Lower leg skin (tissue), 4 donors: ENCODE measurements around the gene EML2. TPM values are rescaled to one million over a fixed set of nuclear protein-coding genes. Genes with fewer than 3 reads are reported as not detected.
"Not testable (repeated sequence)": the region's sequence is repeated elsewhere in the genome, so short reads cannot be mapped to it uniquely, and the experiment has no call there.

Experiments used
- DNase-seq, 2 donors: peaks; one replicate each; pipeline ENCODE4 v3.0.0-alpha.2; 2019; ENCODE audit warnings: low spot score in 2 of 2
- H3K4me3 ChIP-seq: fragments of 200-600 bp; sonication (generic); 2 replicates; pipeline ENCODE4 v1.5.1; 2017; ENCODE audit warnings: mild to moderate bottlenecking, low read depth; ENCODE audit not compliant: poor library complexity, severe bottlenecking
- POLR2A ChIP-seq, 2 donors: fragments of 450-650 bp; IDR thresholded peaks; one replicate each; pipeline ENCODE4 v1.6.1; 2016 to 2017; ENCODE audit warnings: antibody characterized with exemption in 2 of 2, mild to moderate bottlenecking in 1 of 2, moderate library complexity in 1 of 2
- WGBS, 2 donors: methylation state at CpG; one replicate each; pipeline ENCODE4 v1.1.5; 2018; 5-methylcytosine and 5-hydroxymethylcytosine counted together
- intact Hi-C: fragments of 100-400 bp; cut with DNase I; formaldehyde crosslinking; loops from one replicate; pipeline ENCODE4 v1.15.0; 2023; ENCODE audit warnings: low total_unique reads
- total RNA-seq, 4 donors: library from RNA; depleted of rRNA; stranded (reverse); fragments of >200 nt; gene quantifications; one replicate each; pipeline ENCODE4 v1.1.0, GENCODE V29; 2016
- TF ChIP-seq, protein P1 (sequence below), 3 donors: fragments of 450-650 bp; IDR thresholded peaks; one replicate each; pipeline ENCODE4 v1.5.1; 2016; ENCODE audit warnings: antibody characterized with exemption in 3 of 3, mild to moderate bottlenecking in 3 of 3, moderate library complexity in 2 of 3

Gene EML2
- total RNA-seq, 4 donors from 2014 or later, result 85.6 to 101 (median 89.4) TPM

DNA sequence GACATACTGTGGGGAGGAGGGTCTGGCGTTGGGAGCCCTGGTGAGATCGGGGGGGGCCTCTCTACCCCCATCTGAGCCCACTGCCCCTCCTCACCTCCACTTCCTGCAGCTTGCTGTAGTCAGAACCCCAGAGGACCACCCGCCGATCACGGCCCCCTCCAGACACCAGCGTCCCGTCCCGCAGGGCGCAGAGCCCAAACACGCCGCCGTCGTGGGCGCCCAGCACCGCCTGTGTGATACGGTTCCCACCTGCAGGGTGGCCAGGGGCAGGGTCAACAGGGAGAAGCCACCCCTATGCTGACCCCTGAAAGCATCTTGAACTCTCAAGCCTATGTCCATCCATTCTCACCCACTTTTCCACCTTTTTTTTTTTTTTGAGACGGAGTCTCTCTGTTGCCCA, 17.8 kb downstream of the EML2 start:
- WGBS, 2 donors, result 92 to 93% methylated on average over 17 of the region's 17 CpGs
- no peak overlapping the region for H3K4me3 ChIP-seq
- no peak for TF ChIP-seq POLR2A (IDR thresholded peaks at IDR 0.05)
- TF ChIP-seq, protein P1, sequence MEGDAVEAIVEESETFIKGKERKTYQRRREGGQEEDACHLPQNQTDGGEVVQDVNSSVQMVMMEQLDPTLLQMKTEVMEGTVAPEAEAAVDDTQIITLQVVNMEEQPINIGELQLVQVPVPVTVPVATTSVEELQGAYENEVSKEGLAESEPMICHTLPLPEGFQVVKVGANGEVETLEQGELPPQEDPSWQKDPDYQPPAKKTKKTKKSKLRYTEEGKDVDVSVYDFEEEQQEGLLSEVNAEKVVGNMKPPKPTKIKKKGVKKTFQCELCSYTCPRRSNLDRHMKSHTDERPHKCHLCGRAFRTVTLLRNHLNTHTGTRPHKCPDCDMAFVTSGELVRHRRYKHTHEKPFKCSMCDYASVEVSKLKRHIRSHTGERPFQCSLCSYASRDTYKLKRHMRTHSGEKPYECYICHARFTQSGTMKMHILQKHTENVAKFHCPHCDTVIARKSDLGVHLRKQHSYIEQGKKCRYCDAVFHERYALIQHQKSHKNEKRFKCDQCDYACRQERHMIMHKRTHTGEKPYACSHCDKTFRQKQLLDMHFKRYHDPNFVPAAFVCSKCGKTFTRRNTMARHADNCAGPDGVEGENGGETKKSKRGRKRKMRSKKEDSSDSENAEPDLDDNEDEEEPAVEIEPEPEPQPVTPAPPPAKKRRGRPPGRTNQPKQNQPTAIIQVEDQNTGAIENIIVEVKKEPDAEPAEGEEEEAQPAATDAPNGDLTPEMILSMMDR (IDR thresholded peaks at IDR 0.05), result no peak
- no peak for DNase-seq
- intact Hi-C loops, result no loop called here

DNA sequence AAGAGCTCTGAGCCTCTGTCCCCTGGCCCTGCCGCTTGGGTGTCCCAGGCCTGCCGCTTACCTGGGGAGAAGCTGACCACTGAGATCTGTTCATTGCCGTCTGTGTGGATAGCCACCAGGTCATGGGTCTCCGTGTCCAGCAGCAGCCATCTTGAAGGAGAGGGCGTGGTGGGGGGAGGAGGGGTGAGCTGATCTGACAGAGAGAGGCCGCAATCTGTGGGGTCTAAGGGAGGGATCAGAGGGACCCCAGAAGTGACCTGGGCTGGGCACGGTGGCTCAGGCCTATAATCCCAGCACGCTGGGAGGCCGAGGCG, 22.5 kb downstream of the EML2 start:
- intact Hi-C loops, result no loop called here
- 90 to 91% methylated on average over 10 of the region's 10 CpGs for WGBS, 2 donors
- no peak overlapping the region for H3K4me3 ChIP-seq
- TF ChIP-seq, protein P1 (IDR thresholded peaks at IDR 0.05), result no peak
- no peak for TF ChIP-seq POLR2A (IDR thresholded peaks at IDR 0.05)
- DNase-seq, result no peak

DNA sequence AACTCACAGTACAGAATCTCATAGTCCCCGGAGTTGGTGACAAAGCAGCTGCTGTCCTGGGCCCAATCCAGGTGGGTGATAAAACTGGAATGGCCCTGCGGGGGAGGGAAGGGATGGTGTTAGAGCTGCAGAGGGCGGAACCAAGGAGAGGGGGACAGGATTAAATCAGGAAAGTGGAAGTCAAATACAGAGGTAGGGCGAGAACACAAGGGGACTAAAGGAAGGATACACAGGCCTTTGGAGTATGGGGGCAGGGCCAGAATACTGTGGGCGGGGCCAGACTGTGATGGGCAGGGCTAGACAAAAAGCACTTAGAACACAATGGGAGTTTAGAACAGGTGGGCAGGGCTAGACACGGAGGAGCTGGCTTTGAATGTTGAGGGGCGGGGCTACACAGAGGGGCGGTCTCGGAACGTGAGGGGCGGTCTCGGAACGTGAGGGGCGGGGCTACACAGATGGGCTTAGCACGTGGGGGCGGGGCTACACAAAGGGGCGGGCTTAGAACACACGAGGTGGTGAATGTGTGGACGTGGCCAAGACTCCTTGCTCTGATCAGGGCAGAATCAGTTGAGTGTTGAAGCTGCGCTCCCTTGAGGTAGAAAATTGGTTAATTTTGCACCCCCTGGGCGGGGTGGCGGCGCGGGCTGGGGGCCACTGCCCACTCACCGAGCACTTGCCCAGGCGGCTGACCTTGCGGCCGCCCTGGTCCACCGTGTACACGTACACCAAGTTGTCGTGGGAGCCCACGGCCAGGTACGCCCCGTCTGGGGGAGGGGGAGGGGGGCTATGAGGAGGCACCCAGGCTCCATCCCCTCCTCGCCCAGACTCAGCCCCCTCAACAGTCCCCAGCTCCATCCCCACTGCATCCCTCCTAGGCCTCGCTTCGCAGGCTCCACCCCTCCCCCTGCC, 23.1 kb downstream of the EML2 start:
- peak; percentile 44 to 91 for DNase-seq
- TF ChIP-seq, protein P1 (IDR thresholded peaks at IDR 0.05), result no peak
- no peak for TF ChIP-seq POLR2A (IDR thresholded peaks at IDR 0.05)
- H3K4me3 ChIP-seq, result no peak overlapping the region
- intact Hi-C loops, result no loop called here
- 53 to 55% methylated on average over 37 of the region's 37 CpGs for WGBS, 2 donors

DNA sequence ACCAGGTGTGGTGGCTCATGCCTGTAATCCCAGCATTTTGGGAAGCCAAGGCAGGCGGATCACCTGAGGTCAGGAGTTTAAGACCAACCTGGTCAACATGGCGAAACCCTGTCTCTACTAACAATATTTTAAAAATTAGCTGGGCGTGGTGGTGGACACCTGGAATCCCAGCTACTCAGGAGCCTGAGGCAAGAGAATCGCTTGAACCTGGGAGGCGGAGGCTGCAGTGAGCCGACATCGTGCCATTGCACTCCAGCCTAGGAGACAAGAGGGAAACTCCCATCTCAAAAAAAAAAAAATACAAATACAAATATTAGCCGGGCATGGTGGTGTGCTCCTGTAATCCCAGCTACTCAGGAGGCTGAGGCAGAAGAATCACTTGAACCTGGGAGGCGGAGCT, 24.1 kb downstream of the EML2 start:
- H3K4me3 ChIP-seq, intact Hi-C loops, DNase-seq: not testable (repeated sequence)
- WGBS, 2 donors, result 83 to 84% methylated on average over 9 of the region's 9 CpGs

DNA sequence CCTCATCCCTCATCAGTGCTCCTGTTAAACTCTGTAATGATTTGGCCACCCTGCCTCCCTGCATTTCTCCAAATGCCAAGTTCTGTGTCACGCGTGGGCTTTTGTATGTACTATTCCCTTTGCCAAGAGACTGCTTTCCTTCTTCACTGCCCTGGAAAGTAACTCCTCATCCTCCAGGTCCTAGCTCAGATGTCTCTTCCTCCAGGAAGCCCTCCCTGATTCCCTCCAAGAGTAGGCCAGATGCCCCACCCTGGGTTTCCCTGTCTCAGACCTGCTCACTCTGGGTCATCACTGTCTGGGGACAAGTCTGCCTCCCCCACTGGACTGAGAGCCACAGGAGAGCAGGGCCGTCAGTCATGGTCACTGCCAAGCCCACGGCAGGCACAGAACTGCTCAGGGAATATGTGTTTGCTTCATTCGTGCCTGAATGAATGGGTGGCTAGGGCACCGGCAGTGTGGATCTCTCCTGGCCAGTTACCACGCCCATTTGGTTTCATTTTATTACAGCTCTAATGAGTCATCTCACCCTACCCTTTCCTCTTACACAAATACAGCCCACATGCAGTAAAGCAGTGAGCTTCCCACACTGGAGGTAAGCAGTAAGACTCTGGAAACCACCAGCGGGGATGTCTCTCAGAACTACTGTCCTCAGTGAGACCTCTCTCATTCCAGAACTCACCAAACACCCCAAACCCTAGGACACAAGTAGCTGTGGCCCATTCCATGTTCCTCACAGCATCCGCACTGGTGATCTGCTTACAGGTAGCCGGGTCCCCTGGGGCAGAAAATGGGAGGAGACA, 25.1 kb downstream of the EML2 start:
- no peak overlapping the region for H3K4me3 ChIP-seq
- DNase-seq, result no peak
- intact Hi-C loops, result no loop called here
- WGBS, 2 donors, result 35 to 50% methylated on average over 10 of the region's 10 CpGs
- TF ChIP-seq, protein P1 (IDR thresholded peaks at IDR 0.05), result no peak
- TF ChIP-seq POLR2A (IDR thresholded peaks at IDR 0.05), result no peak

DNA sequence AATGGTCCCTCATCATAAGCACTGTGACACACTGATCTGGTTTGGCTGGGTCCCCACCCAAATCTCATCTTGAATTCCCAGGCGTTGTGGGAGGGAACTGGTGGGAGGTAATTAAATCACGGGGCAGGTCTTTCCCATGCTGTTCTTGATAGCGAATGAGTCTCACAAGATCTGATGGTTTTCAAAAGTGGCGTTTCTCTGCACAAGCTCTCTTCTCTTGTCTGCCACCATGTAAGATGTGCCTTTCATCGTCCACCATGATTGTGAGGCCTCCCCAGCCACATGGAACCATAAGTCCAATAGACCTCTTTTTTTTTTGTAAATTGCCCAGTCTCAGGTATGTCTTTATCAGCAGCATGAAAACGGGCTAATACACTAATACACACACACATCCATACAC, 30.2 kb downstream of the EML2 start:
- no peak for DNase-seq
- TF ChIP-seq, protein P1 (IDR thresholded peaks at IDR 0.05), result no peak
- TF ChIP-seq POLR2A (IDR thresholded peaks at IDR 0.05), result no peak
- H3K4me3 ChIP-seq, result no peak overlapping the region
- intact Hi-C loops, result loop anchor here (5.0 kb wide), 1 partner anchor 33 kb away; no protein-coding TSS in a partner anchor
- WGBS, 2 donors, result 84 to 96% methylated on average over 6 of the region's 6 CpGs
